Mesenchymal stem cell (in vitro differentiated cells and primary cell): Measurements from ENCODE around the gene DBNDD2.

Experiments
- DNase-seq: peaks from one replicate; pipeline ENCODE4 v3.0.0-alpha.2; 2013
- H2AFZ ChIP-seq: one replicate; pipeline ENCODE4 v1.6.1; 2013; ENCODE audit warnings: low read depth, mild to moderate bottlenecking, control low read depth, inconsistent platforms, low read length, moderate library complexity
- H2AK5ac ChIP-seq: 2 replicates; pipeline ENCODE4 v1.6.1; 2013; ENCODE audit warnings: low read length, moderate library complexity, mild to moderate bottlenecking, inconsistent platforms; ENCODE audit not compliant: severe bottlenecking
- H2BK120ac ChIP-seq: one replicate; pipeline ENCODE4 v1.6.1; 2013; ENCODE audit warnings: low read depth, mild to moderate bottlenecking, inconsistent platforms, low read length, moderate library complexity
- H2BK12ac ChIP-seq, 2 experiments: one replicate each; pipeline ENCODE4 v1.6.1; 2013; ENCODE audit warnings: inconsistent platforms in 2 of 2, low read length in 2 of 2, mild to moderate bottlenecking in 2 of 2, moderate library complexity in 2 of 2, control low read depth in 1 of 2
- H2BK15ac ChIP-seq: one replicate; pipeline ENCODE4 v1.6.1; 2013; ENCODE audit warnings: mild to moderate bottlenecking, low read depth, inconsistent platforms; ENCODE audit not compliant: poor library complexity, severe bottlenecking
- H2BK5ac ChIP-seq: 2 replicates; pipeline ENCODE4 v1.6.1; 2013; ENCODE audit warnings: low read depth, mild to moderate bottlenecking, low read length, control low read depth, inconsistent platforms; ENCODE audit not compliant: poor library complexity, severe bottlenecking
- H3K14ac ChIP-seq, 2 experiments: one replicate each; pipeline ENCODE4 v1.6.1; 2013; ENCODE audit warnings: inconsistent platforms in 2 of 2, low read length in 2 of 2, control low read depth in 1 of 2, mild to moderate bottlenecking in 1 of 2, moderate library complexity in 1 of 2
- H3K18ac ChIP-seq, 2 experiments: one replicate each; pipeline ENCODE4 v1.6.1; 2013; ENCODE audit warnings: inconsistent platforms in 2 of 2, low read length in 2 of 2, control low read depth in 1 of 2, low read depth in 1 of 2, mild to moderate bottlenecking in 1 of 2
- H3K23ac ChIP-seq, 2 experiments: one replicate each; pipeline ENCODE4 v1.6.1; 2013; ENCODE audit warnings: inconsistent platforms in 2 of 2, low read length in 2 of 2, mild to moderate bottlenecking in 2 of 2, moderate library complexity in 2 of 2, control low read depth in 1 of 2
- H3K27ac ChIP-seq: 2 replicates; pipeline ENCODE4 v1.5.1; 2013; ENCODE audit warnings: mild to moderate bottlenecking, moderate library complexity, low read length, control low read depth, inconsistent platforms; ENCODE audit not compliant: poor library complexity, severe bottlenecking
- H3K27me3 ChIP-seq, 2 experiments: 2 replicates each; pipeline versions ENCODE4 v1.6.1 to v1.7.0; 2013; ENCODE audit warnings: low read length in 2 of 2, mild to moderate bottlenecking in 2 of 2, moderate library complexity in 2 of 2, control low read depth in 1 of 2, inconsistent platforms in 1 of 2; ENCODE audit not compliant: control insufficient read depth in 1 of 2, insufficient read depth in 1 of 2
- H3K36me3 ChIP-seq, 2 experiments: 2 replicates each; pipeline versions ENCODE4 v1.6.1 to v1.7.0; 2013; ENCODE audit warnings: low read length in 2 of 2, control low read depth in 1 of 2, inconsistent platforms in 1 of 2, low read depth in 1 of 2, mild to moderate bottlenecking in 1 of 2; ENCODE audit not compliant: insufficient read depth in 2 of 2, control insufficient read depth in 1 of 2
- H3K4ac ChIP-seq, 2 experiments: one replicate each; pipeline ENCODE4 v1.6.1; 2013; ENCODE audit warnings: inconsistent platforms in 2 of 2, low read length in 2 of 2, mild to moderate bottlenecking in 2 of 2, moderate library complexity in 2 of 2, control low read depth in 1 of 2, low read depth in 1 of 2
- H3K4me1 ChIP-seq: 2 replicates; pipeline ENCODE4 v1.6.1; 2013; ENCODE audit warnings: low read depth, low read length, control low read depth; ENCODE audit not compliant: control insufficient read depth, insufficient read depth
- H3K4me2 ChIP-seq: 2 replicates; pipeline ENCODE4 v1.6.1; 2013; ENCODE audit warnings: low read length, mild to moderate bottlenecking, inconsistent platforms; ENCODE audit not compliant: poor library complexity, severe bottlenecking
- H3K4me3 ChIP-seq, 2 experiments: 2 replicates each; pipeline versions ENCODE4 v1.5.1 to v1.7.0; 2013; ENCODE audit warnings: low read length in 2 of 2, mild to moderate bottlenecking in 2 of 2, control low read depth in 1 of 2, low read depth in 1 of 2; ENCODE audit not compliant: insufficient read depth in 1 of 2
- H3K79me1 ChIP-seq: replicated peaks from 2 replicates; pipeline ENCODE4 v1.6.1; 2013; ENCODE audit warnings: mild to moderate bottlenecking, control low read depth, low read length, inconsistent platforms; ENCODE audit not compliant: poor library complexity, severe bottlenecking
- H3K9ac ChIP-seq: 2 replicates; pipeline ENCODE4 v1.7.0; 2013; ENCODE audit warnings: mild to moderate bottlenecking, low read length, moderate library complexity
- H3K9me3 ChIP-seq: 2 replicates; pipeline ENCODE4 v1.7.0; 2013; ENCODE audit warnings: mild to moderate bottlenecking, low read length; ENCODE audit not compliant: control insufficient read depth
- H4K8ac ChIP-seq: one replicate; pipeline ENCODE4 v1.6.1; 2013; ENCODE audit warnings: inconsistent platforms, mild to moderate bottlenecking, low read length, moderate library complexity
- H4K91ac ChIP-seq: one replicate; pipeline ENCODE4 v1.6.1; 2013; ENCODE audit warnings: mild to moderate bottlenecking, low read length, inconsistent platforms
- WGBS: methylation state at CpG from one replicate; pipeline ENCODE4 v1.1.7; 2013; ENCODE audit warnings: mixed read lengths; 5-methylcytosine and 5-hydroxymethylcytosine counted together

DBNDD2 gene

DNA sequence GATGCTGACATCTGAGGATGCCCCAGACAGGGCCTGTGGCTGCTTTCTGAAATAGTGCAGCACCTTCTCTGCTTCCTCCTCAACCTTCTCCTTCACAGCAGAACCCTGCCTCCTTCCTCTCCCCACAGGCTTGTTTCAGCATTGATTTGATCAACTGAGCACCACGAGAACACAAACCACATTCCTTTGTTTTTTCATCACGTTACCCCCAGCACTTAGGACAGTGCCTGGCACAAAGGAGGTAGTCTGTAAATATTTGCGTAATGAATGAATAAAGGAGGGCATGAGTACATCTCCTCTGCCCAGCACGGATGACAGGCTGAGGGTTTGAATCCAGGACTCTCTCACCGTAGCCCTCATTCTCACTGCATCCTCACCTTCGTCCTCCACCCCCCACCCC, 40.2 kb downstream of the DBNDD2 start:
- Histone ChIP-seq H3K14ac (no peak overlapping the region), H4K8ac (no peak overlapping the region), H3K4me2 (no peak overlapping the region), H2BK15ac (no peak overlapping the region), H3K9me3 (no peaks in the 10 kb centered on the region), H3K18ac (no peak overlapping the region), H4K91ac (no peak overlapping the region), H3K27me3 (peaks cover 40 to 46% of the 10 kb centered on the region in 2 experiments), H3K4me1 (no peaks in the 10 kb centered on the region), H3K4ac (no peak overlapping the region), H3K27ac (no peak overlapping the region), H3K79me1 (no peaks in the 10 kb centered on the region), H2BK5ac (no peak overlapping the region), H3K36me3 (no peaks in the 10 kb centered on the region), H3K4me3 (peak overlapping the region in 1 of 2 experiments; percentile 15), H2AFZ (no peak overlapping the region), H3K23ac (no peak overlapping the region), H2AK5ac (no peak overlapping the region), H3K9ac (no peak overlapping the region), H2BK12ac (no peak overlapping the region), H2BK120ac (no peak overlapping the region)
- DNase-seq = no peak
- no CpG with 5 or more reads among the region's 6 CpGs for WGBS

DNA sequence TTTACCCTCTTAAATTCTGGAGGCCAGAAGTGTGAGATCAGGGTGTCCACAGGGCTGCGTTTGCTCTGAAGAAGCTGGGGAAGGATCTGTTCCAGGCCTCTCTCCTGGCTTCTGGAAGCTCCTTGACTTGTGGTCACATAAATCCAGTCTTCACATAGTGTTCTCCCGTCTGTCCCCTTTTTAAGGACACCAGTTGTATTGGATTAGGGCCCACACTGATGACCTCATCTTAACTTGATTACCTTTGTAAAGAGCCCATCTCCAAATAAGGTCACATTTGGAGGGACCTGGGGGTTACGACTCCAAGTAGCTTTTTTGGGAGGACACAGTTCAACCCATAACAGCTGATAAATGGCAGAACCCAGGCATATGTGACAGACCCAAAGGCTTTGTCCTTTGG, 41.4 kb downstream of the DBNDD2 start:
- no peak overlapping the region for H3K18ac ChIP-seq
- WGBS = 61% methylated on average over 3 of the region's 3 CpGs
- no peak overlapping the region for H3K14ac ChIP-seq
- peaks cover 41 to 51% of the 10 kb centered on the region in 2 experiments for H3K27me3 ChIP-seq
- no peak overlapping the region for H3K9ac ChIP-seq
- H3K79me1 ChIP-seq = no peaks in the 10 kb centered on the region
- no peak overlapping the region for H2BK15ac ChIP-seq
- no peak overlapping the region for H2AK5ac ChIP-seq
- no peak overlapping the region for H2BK12ac ChIP-seq
- no peak overlapping the region for H2BK5ac ChIP-seq
- H3K9me3 ChIP-seq = no peaks in the 10 kb centered on the region
- no peak overlapping the region for H2BK120ac ChIP-seq
- H3K4ac ChIP-seq = no peak overlapping the region
- H3K4me2 ChIP-seq = no peak overlapping the region
- H2AFZ ChIP-seq = no peak overlapping the region
- no peak for DNase-seq
- no peak overlapping the region for H4K91ac ChIP-seq
- no peaks in the 10 kb centered on the region for H3K36me3 ChIP-seq
- H3K27ac ChIP-seq = no peak overlapping the region
- no peaks in the 10 kb centered on the region for H3K4me1 ChIP-seq
- no peak overlapping the region for H3K4me3 ChIP-seq
- no peak overlapping the region for H4K8ac ChIP-seq
- no peak overlapping the region for H3K23ac ChIP-seq

DNA sequence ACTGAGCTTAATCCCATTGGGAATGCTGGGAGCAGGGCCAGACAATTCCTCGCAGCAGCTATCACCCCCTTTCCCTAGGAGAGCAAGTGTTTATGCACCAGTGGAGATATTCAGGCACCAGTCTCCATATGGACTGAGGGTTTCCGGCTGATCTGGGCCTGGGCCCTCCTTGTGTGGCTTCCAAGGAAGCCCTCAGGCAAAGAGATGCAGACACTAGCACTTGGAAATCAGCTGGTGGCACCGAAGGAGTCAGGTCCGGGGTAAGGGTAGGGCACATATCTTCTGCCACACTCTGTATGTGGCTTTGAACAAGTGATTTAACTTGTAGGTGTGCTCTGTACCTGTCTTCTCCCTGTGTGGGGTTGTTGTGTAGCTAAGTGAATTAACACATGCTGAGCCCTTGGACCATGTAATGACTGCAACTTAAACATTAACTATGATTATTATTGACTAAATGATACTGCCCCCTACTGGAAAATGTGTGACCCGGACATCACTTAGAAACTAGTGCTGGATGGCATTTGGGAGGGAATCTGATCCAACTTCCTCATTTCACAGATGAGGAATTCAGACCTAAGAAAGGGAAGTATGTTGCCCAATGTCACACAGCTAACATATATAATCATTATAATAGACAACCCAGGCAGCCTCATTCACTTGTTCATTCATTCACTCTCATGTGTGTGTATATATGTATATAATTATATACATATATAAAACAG, 42.2 kb downstream of the DBNDD2 start:
- H3K79me1 ChIP-seq = no peaks in the 10 kb centered on the region
- no peak overlapping the region for H4K8ac ChIP-seq
- no peak overlapping the region for H4K91ac ChIP-seq
- H3K4me1 ChIP-seq = no peaks in the 10 kb centered on the region
- H2BK120ac ChIP-seq = no peak overlapping the region
- peaks cover 41 to 48% of the 10 kb centered on the region in 2 experiments for H3K27me3 ChIP-seq
- no peak overlapping the region for H3K4me3 ChIP-seq
- no peaks in the 10 kb centered on the region for H3K9me3 ChIP-seq
- H3K27ac ChIP-seq = no peak overlapping the region
- no peak overlapping the region for H2AK5ac ChIP-seq
- no peak overlapping the region for H3K4ac ChIP-seq
- no peak overlapping the region for H2BK12ac ChIP-seq
- no peak overlapping the region for H3K23ac ChIP-seq
- no peak overlapping the region for H2BK5ac ChIP-seq
- 86% methylated on average over 4 of the region's 5 CpGs for WGBS
- H3K36me3 ChIP-seq = no peaks in the 10 kb centered on the region
- H3K9ac ChIP-seq = no peak overlapping the region
- H3K14ac ChIP-seq = no peak overlapping the region
- H2BK15ac ChIP-seq = no peak overlapping the region
- no peak overlapping the region for H3K4me2 ChIP-seq
- no peak overlapping the region for H3K18ac ChIP-seq
- peak; percentile 33 for DNase-seq
- no peak overlapping the region for H2AFZ ChIP-seq

DNA sequence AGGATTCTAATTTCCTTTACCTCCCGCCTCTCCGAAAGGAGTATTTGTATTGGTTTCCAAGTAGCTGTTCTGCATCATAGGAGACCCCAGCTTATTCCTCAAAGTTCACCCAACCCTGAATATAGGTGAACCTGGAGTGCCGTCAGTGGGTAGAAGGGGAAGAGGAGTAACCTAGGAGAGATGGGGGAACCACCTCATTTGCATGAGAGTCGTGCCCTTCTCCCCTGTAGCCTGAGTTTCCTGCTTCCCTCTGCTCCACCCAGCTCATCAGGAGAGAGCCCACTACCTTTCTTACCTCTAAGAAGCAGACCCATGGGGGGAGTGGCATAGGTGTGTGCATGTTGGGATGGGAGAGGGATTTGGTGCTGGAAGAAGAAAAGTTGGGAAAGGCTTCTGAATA, 44.1 kb downstream of the DBNDD2 start:
- H2BK5ac ChIP-seq = no peak overlapping the region
- H4K8ac ChIP-seq = no peak overlapping the region
- no peak overlapping the region for H2AFZ ChIP-seq
- H3K27ac ChIP-seq = no peak overlapping the region
- no peaks in the 10 kb centered on the region for H3K4me1 ChIP-seq
- peaks cover 32 to 36% of the 10 kb centered on the region in 2 experiments for H3K27me3 ChIP-seq
- H3K4ac ChIP-seq = no peak overlapping the region
- H3K4me2 ChIP-seq = no peak overlapping the region
- no peak for DNase-seq
- H2BK120ac ChIP-seq = no peak overlapping the region
- no peak overlapping the region for H2BK15ac ChIP-seq
- H3K23ac ChIP-seq = no peak overlapping the region
- no peak overlapping the region for H3K14ac ChIP-seq
- H2AK5ac ChIP-seq = no peak overlapping the region
- 33% methylated on average over 1 of the region's 4 CpGs for WGBS
- H3K4me3 ChIP-seq = no peak overlapping the region
- no peak overlapping the region for H3K9ac ChIP-seq
- H4K91ac ChIP-seq = no peak overlapping the region
- no peak overlapping the region for H3K18ac ChIP-seq
- H3K79me1 ChIP-seq = no peaks in the 10 kb centered on the region
- H3K36me3 ChIP-seq = no peaks in the 10 kb centered on the region
- no peak overlapping the region for H2BK12ac ChIP-seq
- H3K9me3 ChIP-seq = no peaks in the 10 kb centered on the region
